KMS-11 (cell line): Measurements from ENCODE around the gene TOX2.

Experiments used
- H2AFZ ChIP-seq: fragments of 200-600 bp; sonication (generic); 2 replicates; pipeline ENCODE4 v1.6.1; 2016; ENCODE audit warnings: antibody characterized with exemption, mixed run types, low read depth
- H3K27ac ChIP-seq: fragments of 200-600 bp; sonication (generic); 2 replicates; pipeline ENCODE4 v1.6.1; 2016; ENCODE audit warnings: mild to moderate bottlenecking, mixed run types
- H3K27me3 ChIP-seq: fragments of 200-600 bp; sonication (generic); 2 replicates; pipeline ENCODE4 v1.6.1; 2017; ENCODE audit warnings: mild to moderate bottlenecking, low read depth, mixed run types, moderate library complexity; ENCODE audit not compliant: insufficient read depth
- H3K36me3 ChIP-seq: fragments of 200-600 bp; sonication (generic); 2 replicates; pipeline ENCODE4 v1.6.1; 2017; ENCODE audit warnings: mild to moderate bottlenecking, mixed run types; ENCODE audit not compliant: insufficient read depth
- H3K4me1 ChIP-seq: fragments of 200-600 bp; sonication (generic); 2 replicates; pipeline ENCODE4 v1.6.1; 2016; ENCODE audit warnings: mild to moderate bottlenecking, low read depth, mixed run types; ENCODE audit not compliant: poor library complexity, severe bottlenecking
- H3K4me2 ChIP-seq: fragments of 200-600 bp; sonication (generic); 2 replicates; pipeline ENCODE4 v1.7.0; 2016; ENCODE audit warnings: mild to moderate bottlenecking, mixed run types
- H3K4me3 ChIP-seq: fragments of 200-600 bp; sonication (generic); IDR thresholded peaks from 2 replicates; pipeline ENCODE4 v1.6.1; 2017; ENCODE audit warnings: low read depth, low read length, mixed read lengths; ENCODE audit not compliant: insufficient read depth
- H3K79me2 ChIP-seq: fragments of 200-600 bp; sonication (generic); 2 replicates; pipeline ENCODE4 v1.6.1; 2016; ENCODE audit warnings: low read depth, mixed run types; ENCODE audit not compliant: insufficient read depth
- H3K9ac ChIP-seq: fragments of 200-600 bp; sonication (generic); 2 replicates; pipeline ENCODE4 v1.6.1; 2016; ENCODE audit warnings: mild to moderate bottlenecking, mixed run types
- H4K20me1 ChIP-seq: fragments of 200-600 bp; sonication (generic); 2 replicates; pipeline ENCODE4 v1.6.1; 2016; ENCODE audit warnings: mild to moderate bottlenecking, mixed run types; ENCODE audit not compliant: insufficient read depth
- CTCF ChIP-seq: fragments of 200-600 bp; sonication (generic); conservative IDR thresholded peaks from 2 replicates; pipeline ENCODE4 v1.6.1; 2017; ENCODE audit warnings: low read depth, mild to moderate bottlenecking, antibody characterized with exemption, low read length, moderate library complexity, mixed read lengths

The TOX2 gene

GRCh38 chr20:43969028-43969447 lies 54.4 kb downstream of the TOX2 start:
- TF ChIP-seq CTCF = no peak
- no peak overlapping the region for H3K4me3 ChIP-seq
- no peaks in the 10 kb centered on the region for H4K20me1 ChIP-seq
- H3K9ac ChIP-seq = no peak overlapping the region
- H3K27ac ChIP-seq = no peak overlapping the region
- H3K4me1 ChIP-seq = peaks cover 24% of the 10 kb centered on the region
- no peak overlapping the region for H3K4me2 ChIP-seq
- H3K27me3 ChIP-seq = no peaks in the 10 kb centered on the region
- no peak overlapping the region for H2AFZ ChIP-seq
- H3K36me3 ChIP-seq = no peaks in the 10 kb centered on the region
- H3K79me2 ChIP-seq = peaks cover 41% of the 10 kb centered on the region; the same call in 1 of the 2 replicates

GRCh38 chr20:43969501-43970182 lies 55.0 kb downstream of the TOX2 start:
- peaks cover 41% of the 10 kb centered on the region; the same call in 1 of the 2 replicates for H3K79me2 ChIP-seq
- no peak overlapping the region for H3K9ac ChIP-seq
- H3K27ac ChIP-seq = no peak overlapping the region

GRCh38 chr20:43971267-43971666 lies 56.6 kb downstream of the TOX2 start:
- Histone ChIP-seq H3K4me3 (no peak overlapping the region), H2AFZ (no peak overlapping the region), H3K79me2 (peaks cover 35% of the 10 kb centered on the region; the same call in 1 of the 2 replicates), H3K9ac (no peak overlapping the region), H3K27ac (no peak overlapping the region), H3K36me3 (no peaks in the 10 kb centered on the region), H3K4me1 (peaks cover 22% of the 10 kb centered on the region), H3K4me2 (no peak overlapping the region), H4K20me1 (no peaks in the 10 kb centered on the region), H3K27me3 (no peaks in the 10 kb centered on the region)
- TF ChIP-seq CTCF = no peak

More at GRCh38 chr20:43969501-43970182, 55.0 kb downstream of the TOX2 start:
- no peak overlapping the region for H2AFZ ChIP-seq
- H3K4me3 ChIP-seq = no peak overlapping the region
- no peaks in the 10 kb centered on the region for H3K36me3 ChIP-seq
- peaks cover 22% of the 10 kb centered on the region for H3K4me1 ChIP-seq
- H3K4me2 ChIP-seq = no peak overlapping the region
- no peaks in the 10 kb centered on the region for H3K27me3 ChIP-seq
- TF ChIP-seq CTCF = no peak
- H4K20me1 ChIP-seq = no peaks in the 10 kb centered on the region

GRCh38 chr20:43972051-43972450 lies 57.4 kb downstream of the TOX2 start:
- no peak overlapping the region for H2AFZ ChIP-seq
- no peak overlapping the region for H3K27ac ChIP-seq
- peaks cover 28% of the 10 kb centered on the region for H3K4me1 ChIP-seq
- no peaks in the 10 kb centered on the region for H3K27me3 ChIP-seq
- no peak for TF ChIP-seq CTCF
- H3K79me2 ChIP-seq = peaks cover 27% of the 10 kb centered on the region; the same call in 1 of the 2 replicates
- no peak overlapping the region for H3K4me2 ChIP-seq
- no peaks in the 10 kb centered on the region for H3K36me3 ChIP-seq
- H3K4me3 ChIP-seq = no peak overlapping the region
- H3K9ac ChIP-seq = no peak overlapping the region
- no peaks in the 10 kb centered on the region for H4K20me1 ChIP-seq
